ENCODE data around the gene PTPRJ. TPM values are rescaled to one million over a fixed set of nuclear protein-coding genes. Genes with fewer than 3 reads are reported as not detected.

Gene PTPRJ
- total and polyA plus RNA-seq, 2 experiments from 2014 or later = 8.9 to 12.4 TPM

- Histone ChIP-seq H3K27ac (no peak overlapping the region), H3K27me3 (no peaks in the 10 kb centered on the region), H3K9me3 (ENCODE audit: low read depth) (no peaks in the 10 kb centered on the region), H3K4me1 (ENCODE audit: low read depth) (no peaks in the 10 kb centered on the region), H3K36me3 (no peaks in the 10 kb centered on the region), H3K4me3 (no peak overlapping the region)
- DNase-seq (ENCODE audit: low read depth in 1 of 2, low spot score in 1 of 2) = no peak
- TF ChIP-seq CTCF (IDR thresholded peaks at IDR 0.05; ENCODE audit: low read depth, low read length) = no peak
Measured at GRCh38 chr11:47967577-47968525, 12.5 kb upstream of the PTPRJ start.

- H3K27me3 ChIP-seq = no peaks in the 10 kb centered on the region
- no peak overlapping the region for H3K4me3 ChIP-seq
- H3K9me3 ChIP-seq (ENCODE audit: low read depth) = no peaks in the 10 kb centered on the region
- TF ChIP-seq CTCF (IDR thresholded peaks at IDR 0.05; ENCODE audit: low read depth, low read length) = no peak
- DNase-seq (ENCODE audit: low read depth in 1 of 2, low spot score in 1 of 2) = no peak
- no peaks in the 10 kb centered on the region for H3K36me3 ChIP-seq
- no peak overlapping the region for H3K27ac ChIP-seq
- H3K4me1 ChIP-seq (ENCODE audit: low read depth) = no peaks in the 10 kb centered on the region
Measured at GRCh38 chr11:47969401-47969800, 11.0 kb upstream of the PTPRJ start.

- TF ChIP-seq CTCF (IDR thresholded peaks at IDR 0.05; ENCODE audit: low read depth, low read length) = no peak
- H3K27me3 ChIP-seq = no peaks in the 10 kb centered on the region
- no peak for DNase-seq (ENCODE audit: low read depth in 1 of 2, low spot score in 1 of 2)
Measured at GRCh38 chr11:47971501-47971900, 8.9 kb upstream of the PTPRJ start.

GRCh38 chr11:47973173-47973572 is 7.2 kb upstream of the PTPRJ start:
- Histone ChIP-seq H3K36me3 (no peaks in the 10 kb centered on the region), H3K27ac (no peak overlapping the region), H3K4me1 (ENCODE audit: low read depth) (no peaks in the 10 kb centered on the region), H3K4me3 (no peak overlapping the region), H3K9me3 (ENCODE audit: low read depth) (no peaks in the 10 kb centered on the region), H3K27me3 (no peaks in the 10 kb centered on the region)
- TF ChIP-seq CTCF (IDR thresholded peaks at IDR 0.05; ENCODE audit: low read depth, low read length) = no peak
- no peak for DNase-seq (ENCODE audit: low read depth in 1 of 2, low spot score in 1 of 2)

More at GRCh38 chr11:47971501-47971900, 8.9 kb upstream of the PTPRJ start:
- H3K36me3 ChIP-seq = no peaks in the 10 kb centered on the region
- no peaks in the 10 kb centered on the region for H3K9me3 ChIP-seq (ENCODE audit: low read depth)
- no peak overlapping the region for H3K4me3 ChIP-seq
- no peak overlapping the region for H3K27ac ChIP-seq
- H3K4me1 ChIP-seq (ENCODE audit: low read depth) = no peaks in the 10 kb centered on the region

GRCh38 chr11:47976931-47977330 is 3.4 kb upstream of the PTPRJ start:
- no peaks in the 10 kb centered on the region for H3K27me3 ChIP-seq
- H3K4me1 ChIP-seq (ENCODE audit: low read depth) = peaks cover 2% of the 10 kb centered on the region
- no peaks in the 10 kb centered on the region for H3K9me3 ChIP-seq (ENCODE audit: low read depth)
- no peak overlapping the region for H3K4me3 ChIP-seq
- TF ChIP-seq CTCF (IDR thresholded peaks at IDR 0.05; ENCODE audit: low read depth, low read length) = no peak
- no peaks in the 10 kb centered on the region for H3K36me3 ChIP-seq
- H3K27ac ChIP-seq = no peak overlapping the region
- no peak for DNase-seq (ENCODE audit: low read depth in 1 of 2, low spot score in 1 of 2)

Measured in cardiac muscle cell (in vitro differentiated cells and primary cell).